HG03060 (cell line): Measurements from ENCODE around the gene CSF2RB.
A peak's percentile ranks its signal among the peaks of the same experiment; 100 is the strongest.
"Not testable (repeated sequence)": the region's sequence is repeated elsewhere in the genome, so short reads cannot be mapped to it uniquely, and the experiment has no call there.

ENCODE experiments used
- ATAC-seq: cut with Tn5 transposase; IDR thresholded peaks from one replicate; pipeline ENCODE4 v1.9.1; 2021; ENCODE audit warnings: low read depth, moderate number of reproducible peaks; ENCODE audit not compliant: unreplicated experiment

CSF2RB gene

DNA sequence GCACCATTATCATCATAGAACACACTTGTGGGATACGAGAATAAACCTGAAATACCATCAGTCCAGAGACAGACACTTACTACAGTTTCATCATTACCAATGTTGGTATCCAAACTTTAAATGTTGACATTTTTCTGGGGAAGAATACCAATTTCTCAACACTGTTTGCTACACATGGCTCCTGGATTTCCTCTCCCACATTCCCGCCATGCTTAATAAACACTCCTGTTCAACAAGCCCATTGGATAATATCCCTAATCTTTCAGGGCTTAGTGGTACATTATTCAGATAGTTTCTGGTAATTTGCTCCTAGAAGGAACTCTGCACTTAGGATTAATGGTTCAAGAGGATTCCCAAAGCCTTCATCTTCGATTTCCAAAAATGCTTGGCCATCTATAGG, 48.2 kb downstream of the CSF2RB start:
- no peak for ATAC-seq

GRCh38 chr22:36963302-36963701, 49.9 kb downstream of the CSF2RB start:
- ATAC-seq, result no peak

- ATAC-seq, result no peak
Measured at GRCh38 chr22:36964106-36964505, 50.7 kb downstream of the CSF2RB start.

DNA sequence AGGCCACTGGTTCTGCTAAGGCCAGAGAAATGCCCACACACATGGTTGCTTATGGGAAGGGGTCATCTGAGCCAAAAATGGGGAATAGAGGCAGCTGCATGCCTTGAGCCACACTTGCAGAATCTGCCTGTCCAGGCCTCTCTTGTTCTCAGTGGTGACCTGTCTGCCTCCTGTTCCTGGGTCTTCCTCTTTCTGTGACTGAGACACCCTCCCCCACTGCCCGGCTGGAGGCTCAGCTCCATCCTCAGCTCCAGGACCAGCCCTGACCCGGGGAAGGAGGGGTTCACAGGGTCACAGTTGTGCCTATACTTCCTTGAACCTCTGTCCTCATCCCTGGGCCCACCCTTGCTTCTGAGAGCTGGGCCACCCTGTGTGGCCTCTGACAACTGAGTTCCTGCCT, 52.3 kb downstream of the CSF2RB start:
- ATAC-seq, result no peak

- ATAC-seq, result no peak
Measured at GRCh38 chr22:36966851-36967540, 53.6 kb downstream of the CSF2RB start.

- ATAC-seq, result no peak
Measured at GRCh38 chr22:36968249-36968964, 55.0 kb downstream of the CSF2RB start.

- no peak for ATAC-seq
Measured at GRCh38 chr22:36971341-36972125, 58.1 kb downstream of the CSF2RB start.

GRCh38 chr22:36976606-36977005, 63.2 kb downstream of the CSF2RB start:
- ATAC-seq, result no peak

DNA sequence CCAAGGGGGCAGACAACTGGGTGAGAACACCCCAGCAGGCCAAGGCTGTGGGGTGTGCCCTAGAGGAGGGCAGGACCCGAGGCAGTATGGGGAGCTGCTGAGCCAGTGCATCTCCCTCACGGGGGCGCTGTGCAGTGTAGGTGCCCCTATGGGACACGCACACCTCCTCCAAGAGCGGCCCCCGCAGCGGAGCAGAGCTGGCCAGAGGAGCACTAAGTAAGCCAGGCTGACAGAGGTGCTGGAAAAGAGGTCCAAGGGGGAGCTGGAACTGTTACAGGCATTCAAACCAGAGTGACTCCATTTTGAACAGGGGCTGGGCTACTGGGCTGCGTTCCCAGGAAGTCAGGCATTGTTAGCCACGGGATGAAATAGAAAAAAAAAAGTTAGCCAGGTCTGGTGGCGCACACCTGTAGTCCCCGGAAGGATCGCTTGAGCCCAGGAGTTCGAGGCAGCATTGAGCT, 64.0 kb downstream of the CSF2RB start:
- ATAC-seq, result no peak

GRCh38 chr22:36977947-36978660, 64.7 kb downstream of the CSF2RB start:
- peak; percentile 62 for ATAC-seq

DNA sequence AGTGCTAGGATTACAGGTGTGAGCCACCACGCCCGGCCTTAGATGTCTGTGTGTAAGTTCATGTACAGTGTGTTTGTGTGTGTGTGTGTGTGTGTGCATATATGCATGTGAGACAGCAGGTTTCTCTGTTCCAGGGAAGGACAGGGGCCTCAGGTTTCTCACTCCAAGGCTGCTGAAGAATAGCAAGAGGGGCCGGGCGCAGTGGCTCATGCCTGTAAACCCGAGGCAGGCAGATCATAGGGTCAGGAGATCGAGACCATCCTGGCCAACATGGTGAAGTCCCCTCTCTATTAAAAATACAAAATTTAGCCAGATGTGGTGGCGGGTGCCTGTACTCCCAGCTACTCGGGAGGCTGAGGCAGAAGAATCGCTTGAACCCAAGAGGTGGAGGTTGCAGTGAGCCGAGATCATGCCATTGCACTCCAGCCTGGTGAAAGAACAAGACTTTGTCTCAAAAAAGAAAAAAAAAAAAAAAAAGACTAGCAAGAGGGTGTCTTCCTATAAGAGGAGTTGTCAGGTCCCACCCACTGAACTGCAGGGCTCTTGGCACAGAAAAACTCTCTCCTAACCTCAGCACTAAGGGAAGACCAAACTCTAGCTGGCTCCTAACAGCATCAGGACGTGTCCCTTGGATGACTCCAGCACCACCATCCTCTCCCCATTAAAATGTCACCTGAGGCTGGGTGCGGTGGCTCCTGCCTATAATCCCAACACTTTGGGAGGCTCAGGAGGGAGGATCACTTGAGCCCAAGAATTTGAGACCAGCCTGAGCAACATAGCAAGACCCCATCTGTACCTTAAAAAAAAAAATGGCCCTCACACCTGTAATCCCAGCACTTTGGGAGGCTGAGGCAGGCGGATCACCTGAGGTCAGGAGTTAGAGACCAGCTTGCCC, 65.8 kb downstream of the CSF2RB start:
- ATAC-seq, result no peak

DNA sequence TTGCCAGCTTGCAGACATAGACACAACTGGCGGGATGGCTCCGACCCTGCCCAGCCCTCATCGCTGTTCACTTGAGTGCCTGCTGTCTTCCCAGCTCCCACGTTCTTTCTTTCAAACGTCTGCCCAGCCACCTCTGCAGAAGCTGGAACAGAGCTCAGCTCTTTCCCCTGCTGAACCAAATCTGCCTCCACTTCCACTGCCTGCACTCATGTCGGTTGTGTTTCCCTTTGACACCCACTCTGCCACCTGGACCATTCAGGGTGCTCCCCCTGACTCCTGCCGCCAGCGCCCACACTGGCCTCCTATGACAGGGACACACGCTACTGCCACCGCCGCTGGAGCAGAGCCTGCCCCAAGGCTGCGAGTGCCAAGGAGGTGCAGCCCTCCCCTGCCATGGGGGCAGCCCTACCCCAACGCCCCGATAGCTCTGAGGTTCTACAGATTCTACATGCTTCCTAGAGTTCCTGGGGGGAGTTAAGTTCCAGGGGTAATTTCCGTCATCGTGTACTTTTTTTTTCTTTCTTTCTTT, 67.9 kb downstream of the CSF2RB start:
- ATAC-seq, result no peak

GRCh38 chr22:36982136-36982535, 68.7 kb downstream of the CSF2RB start:
- no peak for ATAC-seq

DNA sequence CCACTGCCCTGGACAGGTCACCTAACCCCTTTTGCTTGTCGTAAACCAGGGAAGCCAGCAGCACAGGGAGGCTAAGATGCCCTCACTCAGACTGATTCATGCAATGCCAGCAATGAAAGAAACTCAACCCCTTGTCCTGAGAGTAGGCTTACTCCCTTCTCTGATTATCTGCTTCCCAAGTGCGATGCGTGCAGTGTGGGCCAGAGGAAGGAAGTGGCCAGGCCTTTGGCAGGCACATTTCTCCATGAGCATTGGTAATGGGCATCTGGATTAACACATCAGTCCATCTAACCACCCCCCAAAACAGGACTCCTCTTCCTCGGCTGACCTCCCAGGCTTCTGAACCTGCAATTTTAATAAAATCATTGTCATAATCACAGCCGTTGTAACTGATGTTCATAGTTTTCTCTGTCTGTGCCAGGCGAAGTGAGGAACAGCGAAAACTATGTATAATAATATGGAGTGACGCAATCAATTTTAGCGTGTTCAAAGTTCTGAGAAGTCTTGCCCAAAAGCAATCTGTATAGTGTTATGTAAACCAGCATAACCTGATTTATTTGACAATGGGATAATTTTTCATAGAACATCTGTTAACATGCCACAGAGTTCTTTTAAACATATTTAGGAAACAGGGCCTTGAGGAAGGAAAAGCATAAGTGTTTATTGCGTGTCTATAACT, 71.9 kb downstream of the CSF2RB start:
- ATAC-seq, result no peak

DNA sequence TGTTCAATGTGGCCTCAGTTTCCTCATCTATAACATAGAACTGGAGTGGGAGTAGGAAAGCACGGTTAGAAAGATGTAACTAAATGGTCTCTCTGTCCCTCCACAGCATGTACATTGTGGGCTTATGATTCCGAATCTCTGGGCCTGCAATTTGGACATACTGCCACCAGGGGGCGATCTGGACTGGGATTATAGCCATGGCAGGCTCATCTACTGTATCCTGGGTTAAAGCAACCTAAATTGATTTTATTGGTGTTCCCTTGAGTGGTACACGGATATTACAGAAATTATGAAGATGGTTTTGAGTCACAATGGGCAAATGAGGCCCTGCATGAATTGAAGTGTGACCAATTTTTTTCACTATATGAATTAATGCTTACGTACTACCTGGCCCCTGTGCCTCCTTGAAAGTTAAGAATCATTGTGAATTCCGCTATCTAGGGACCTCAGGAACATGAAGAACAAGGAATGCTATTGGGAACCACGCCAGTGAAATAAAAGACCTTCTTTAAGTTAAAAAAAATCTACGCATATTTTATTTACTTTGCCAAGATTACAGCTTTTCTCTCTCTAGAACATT, 72.9 kb downstream of the CSF2RB start:
- no peak for ATAC-seq

DNA sequence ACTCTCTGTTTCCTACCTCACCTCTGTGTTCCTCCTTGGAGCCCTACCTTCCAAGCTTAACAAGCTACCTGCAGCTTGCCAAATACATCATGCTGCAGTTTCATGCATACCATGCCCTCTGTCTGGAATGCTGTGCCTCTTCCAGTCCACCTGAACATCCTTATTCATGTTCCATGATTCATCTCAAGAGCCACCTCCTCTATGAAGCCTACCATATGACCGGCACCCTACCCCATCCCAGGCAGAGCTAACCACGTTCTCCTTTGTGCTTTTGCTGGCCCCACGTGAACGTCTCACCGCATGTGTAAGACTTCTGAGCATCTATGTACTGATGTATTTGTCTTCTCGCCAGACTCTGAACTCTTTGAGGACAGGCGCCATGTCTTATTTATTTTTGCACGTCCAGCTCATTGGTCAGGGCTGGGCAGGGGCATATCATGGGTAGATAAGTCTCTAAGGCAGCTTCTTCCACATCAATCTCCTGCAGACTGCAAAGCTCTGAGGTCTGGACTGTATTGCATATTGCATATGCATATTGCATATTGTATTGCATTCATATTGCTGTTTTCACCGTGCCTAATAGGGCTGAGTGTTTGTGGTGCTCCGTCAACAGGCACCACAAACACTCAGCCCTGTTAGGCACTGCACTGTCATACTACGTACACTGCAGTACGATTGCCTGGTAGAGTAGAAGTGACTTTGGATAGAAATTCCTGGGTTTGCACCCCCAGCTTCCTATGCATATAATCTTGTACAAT, 74.8 kb downstream of the CSF2RB start:
- no peak for ATAC-seq

GRCh38 chr22:36989012-36989411, 75.6 kb downstream of the CSF2RB start:
- not testable (repeated sequence) for ATAC-seq
